ENCODE results near the gene CELF4.

CELF4 gene

GRCh38 chr18:37252342-37252741 is 313.3 kb downstream of the CELF4 start:
- ATAC-seq (no peak), DNase-seq (no peak)

- no peak for ATAC-seq
- DNase-seq, result no peak
Measured at GRCh38 chr18:37251679-37252078, 313.9 kb downstream of the CELF4 start.

GRCh38 chr18:37249895-37250618 is 315.5 kb downstream of the CELF4 start:
- no peak for ATAC-seq
- DNase-seq, result no peak

GRCh38 chr18:37249171-37249886 is 316.3 kb downstream of the CELF4 start:
- ATAC-seq, result no peak
- DNase-seq, result no peak

GRCh38 chr18:37248281-37248680 is 317.3 kb downstream of the CELF4 start:
- DNase-seq (no peak), ATAC-seq (no peak)

GRCh38 chr18:37247497-37248161 is 318.0 kb downstream of the CELF4 start:
- ATAC-seq, result no peak
- no peak for DNase-seq

- ATAC-seq, result no peak
Measured at GRCh38 chr18:37246779-37247340, 318.7 kb downstream of the CELF4 start.

GRCh38 chr18:37244618-37245017 is 321.0 kb downstream of the CELF4 start:
- ATAC-seq, result no peak

More at GRCh38 chr18:37246779-37247340, 318.7 kb downstream of the CELF4 start:
- no peak for DNase-seq

GRCh38 chr18:37243741-37244140 is 321.9 kb downstream of the CELF4 start:
- DNase-seq (no peak), ATAC-seq (no peak)

More at GRCh38 chr18:37244618-37245017, 321.0 kb downstream of the CELF4 start:
- no peak for DNase-seq

GRCh38 chr18:37242826-37243560 is 322.6 kb downstream of the CELF4 start:
- ATAC-seq (no peak), DNase-seq (no peak)

GRCh38 chr18:37242091-37242490 is 323.5 kb downstream of the CELF4 start:
- DNase-seq (no peak), ATAC-seq (no peak)

- no peak for ATAC-seq
- DNase-seq, result no peak
Measured at GRCh38 chr18:37238282-37239108, 327.1 kb downstream of the CELF4 start.

GRCh38 chr18:37235583-37235982 is 330.0 kb downstream of the CELF4 start:
- ATAC-seq (no peak), DNase-seq (no peak)

GRCh38 chr18:37231251-37231650 is 334.3 kb downstream of the CELF4 start:
- no peak for ATAC-seq
- no peak for DNase-seq

GRCh38 chr18:37230768-37231167 is 334.8 kb downstream of the CELF4 start:
- no peak for ATAC-seq
- DNase-seq, result no peak

GRCh38 chr18:37225279-37225678 is 340.3 kb downstream of the CELF4 start:
- no peak for ATAC-seq
- no peak for DNase-seq

- DNase-seq (no peak), ATAC-seq (no peak)
Measured at GRCh38 chr18:37222999-37223378, 342.6 kb downstream of the CELF4 start.

GRCh38 chr18:37222354-37222998 is 343.1 kb downstream of the CELF4 start:
- ATAC-seq (no peak), DNase-seq (no peak)

GRCh38 chr18:37219257-37219656 is 346.3 kb downstream of the CELF4 start:
- ATAC-seq (no peak), DNase-seq (no peak)

- DNase-seq, result no peak
Measured at GRCh38 chr18:37218022-37218590, 347.5 kb downstream of the CELF4 start.

More at GRCh38 chr18:37218022-37218590, 347.5 kb downstream of the CELF4 start:
- no peak for ATAC-seq
